Caki2 (cell line): ENCODE results near the gene DTD1. TPM values are rescaled to one million over a fixed set of nuclear protein-coding genes. Genes with fewer than 3 reads are reported as not detected.
"Not testable (repeated sequence)": the region's sequence is repeated elsewhere in the genome, so short reads cannot be mapped to it uniquely, and the experiment has no call there.

ENCODE experiments used
- DNase-seq: peaks from one replicate; pipeline ENCODE4 v3.0.0-alpha.2; 2015; ENCODE audit warnings: low read depth
- in situ Hi-C: cut with HindIII; loops from 2 replicates; pipeline ENCODE4 v1.10.0; 2016; ENCODE audit warnings: low sequenced_read_pairs, low pct_unique_long_range_greater_than_20kb, mixed read lengths
- total RNA-seq: library from RNA; depleted of rRNA; stranded (reverse); fragments of >200 nt; shearing (Covaris generic); gene quantifications from 2 replicates; pipeline ENCODE4 v1.2.3, GENCODE V29; 2014; ENCODE audit warnings: low replicate concordance

The DTD1 gene
- total RNA-seq, 1 experiment from 2014 or later: 208 TPM

DNA sequence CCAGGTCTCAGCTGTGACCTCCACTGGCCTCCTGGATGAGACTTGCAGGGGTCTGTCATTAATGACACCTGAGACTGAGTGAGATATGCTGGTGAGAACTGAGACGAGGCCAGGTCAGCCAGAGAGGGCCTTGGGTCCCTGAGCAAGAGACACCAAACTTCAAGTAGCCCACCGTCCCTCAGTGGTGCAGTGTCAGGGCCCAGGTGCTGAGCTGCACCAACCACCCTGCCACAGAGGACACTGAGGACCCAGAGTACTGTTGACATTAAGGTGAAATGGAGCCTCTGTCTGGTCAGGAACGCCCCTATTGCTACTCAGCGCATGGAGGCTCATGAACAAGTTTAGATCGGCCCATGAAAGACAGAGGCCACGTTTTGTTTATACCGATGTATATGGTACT, 161.7 kb downstream of the DTD1 start:
- in situ Hi-C loops: no loop called here
- DNase-seq: no peak

DNA sequence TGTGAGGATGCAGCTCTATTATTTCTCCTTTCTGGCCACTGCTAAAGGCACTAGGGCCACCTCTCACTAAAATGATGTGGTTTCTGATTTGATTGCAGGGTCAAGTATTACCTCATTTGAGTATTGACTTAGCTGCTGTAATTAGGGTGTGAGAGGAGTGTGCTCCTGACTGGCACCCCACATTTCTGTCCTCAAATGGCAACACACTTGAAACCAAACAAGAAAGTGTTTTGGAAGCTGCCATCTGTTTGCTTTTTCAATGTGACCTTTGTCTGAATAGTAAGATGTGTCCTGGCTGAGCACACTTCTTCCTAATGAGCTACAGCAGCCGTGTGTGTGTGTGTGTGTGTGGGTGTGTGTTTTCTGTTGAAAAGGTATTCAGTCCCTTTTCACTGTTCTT, 162.9 kb downstream of the DTD1 start:
- DNase-seq: no peak
- in situ Hi-C loops: no loop called here

DNA sequence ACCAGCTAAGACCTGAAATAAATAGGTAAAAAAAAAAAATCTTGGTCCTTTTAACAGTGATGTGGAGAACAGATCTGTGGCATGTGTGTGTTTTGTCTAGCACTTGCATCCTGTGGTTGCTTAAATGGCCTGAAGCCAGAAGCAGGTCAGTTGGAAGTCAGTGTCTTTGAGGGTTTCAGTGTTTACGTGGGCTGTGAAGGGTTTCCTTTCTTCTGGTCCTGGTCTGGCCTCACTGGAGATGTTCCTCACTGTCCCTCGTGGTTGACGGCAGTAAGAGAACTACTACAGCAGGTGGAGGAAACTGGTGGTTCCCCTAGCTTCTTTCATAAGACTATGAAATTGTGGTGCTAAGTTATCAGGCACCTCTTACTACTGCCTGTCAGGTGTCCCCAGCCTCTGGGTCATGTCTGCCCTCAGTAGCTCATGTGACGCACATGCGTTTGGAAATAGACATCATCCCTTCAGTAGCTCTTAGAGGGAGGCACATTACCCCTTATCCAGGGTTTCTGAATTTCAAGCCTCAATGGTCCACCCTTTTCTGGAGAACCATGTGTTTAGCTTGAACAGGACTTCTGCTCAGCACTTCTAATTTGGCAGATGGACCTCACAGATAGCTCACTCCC, 166.3 kb downstream of the DTD1 start:
- in situ Hi-C loops: no loop called here
- DNase-seq: no peak

DNA sequence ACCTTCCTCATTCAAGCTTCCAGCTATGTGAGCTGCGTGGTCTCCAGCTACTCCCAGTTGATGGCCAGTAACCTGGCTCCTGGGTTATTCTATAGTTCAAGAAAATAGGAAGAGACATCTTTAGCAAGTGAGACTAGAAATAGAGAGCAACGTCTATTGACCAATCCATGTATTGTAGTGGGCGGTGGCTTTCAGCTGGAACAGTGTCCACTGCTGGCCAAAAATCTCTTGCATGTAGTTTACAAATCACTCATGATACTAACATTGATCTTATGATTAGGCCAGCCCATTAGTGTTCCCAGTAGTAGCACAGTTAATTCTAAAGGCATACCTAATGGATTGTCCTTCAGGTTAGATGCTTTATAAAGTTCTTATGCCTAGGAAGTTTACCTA, 166.8 kb downstream of the DTD1 start:
- in situ Hi-C loops: no loop called here

DNA sequence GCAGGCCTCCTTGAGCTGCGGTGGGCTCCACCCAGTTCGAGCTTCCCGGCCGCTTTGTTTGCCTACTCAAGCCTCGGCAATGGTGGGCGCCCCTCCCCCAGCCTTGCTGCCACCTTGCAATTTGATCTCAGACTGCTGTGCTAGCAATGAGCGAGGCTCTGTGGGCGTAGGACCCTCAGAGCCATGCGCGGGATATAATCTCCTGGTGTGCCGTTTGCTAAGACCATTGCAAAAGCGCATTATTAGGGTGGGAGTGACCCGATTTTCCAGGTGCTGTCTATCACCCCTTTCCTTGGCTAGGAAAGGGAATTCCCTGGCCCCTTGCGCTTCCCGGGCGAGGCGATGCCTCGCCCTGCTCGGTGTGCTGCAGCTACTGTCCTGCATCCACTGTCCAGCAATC, 173.0 kb downstream of the DTD1 start:
- in situ Hi-C loops, DNase-seq: not testable (repeated sequence)

More for the DNA sequence above, 166.8 kb downstream of the DTD1 start:
- DNase-seq: no peak

DNA sequence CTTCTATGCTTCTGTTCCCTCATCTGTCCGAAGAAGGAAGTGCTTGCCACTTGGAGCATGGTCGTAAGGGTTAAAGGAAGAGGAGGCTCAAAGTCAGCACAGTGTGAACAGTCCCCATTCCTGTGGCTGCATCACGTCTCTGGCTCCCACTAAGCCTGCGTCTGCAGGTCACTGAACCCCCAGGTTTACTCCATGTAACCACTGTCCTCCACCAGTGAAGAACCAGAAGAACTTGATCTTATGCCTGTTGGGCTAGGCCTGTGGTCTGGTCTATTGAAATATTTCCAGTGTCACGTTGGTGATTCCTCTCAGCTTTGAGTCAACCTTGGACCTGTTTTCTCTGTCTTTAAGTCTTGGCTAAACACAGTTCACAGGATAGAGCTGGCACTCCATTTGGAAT, 179.8 kb downstream of the DTD1 start:
- in situ Hi-C loops: no loop called here
- DNase-seq: no peak

DNA sequence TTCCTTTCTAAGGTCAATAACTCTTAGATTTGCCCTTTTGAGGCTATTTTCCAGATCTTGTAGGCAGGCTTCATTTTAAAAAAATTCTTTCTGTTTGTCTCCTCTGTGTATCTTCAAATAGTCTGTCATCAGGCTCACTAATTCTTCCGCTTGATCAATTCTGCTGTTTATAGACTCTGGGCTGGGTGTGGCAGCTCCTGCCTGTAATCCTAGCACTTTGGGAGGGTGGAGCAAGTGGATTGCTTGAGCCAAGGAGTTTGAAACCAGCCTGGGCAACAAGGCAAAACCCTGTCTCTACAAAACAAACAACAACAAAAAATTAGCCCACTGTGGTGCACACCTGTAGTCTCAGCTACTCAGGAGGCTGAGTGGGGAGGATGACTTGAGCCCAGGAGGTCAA, 185.7 kb downstream of the DTD1 start:
- no peak for DNase-seq
- in situ Hi-C loops: no loop called here

DNA sequence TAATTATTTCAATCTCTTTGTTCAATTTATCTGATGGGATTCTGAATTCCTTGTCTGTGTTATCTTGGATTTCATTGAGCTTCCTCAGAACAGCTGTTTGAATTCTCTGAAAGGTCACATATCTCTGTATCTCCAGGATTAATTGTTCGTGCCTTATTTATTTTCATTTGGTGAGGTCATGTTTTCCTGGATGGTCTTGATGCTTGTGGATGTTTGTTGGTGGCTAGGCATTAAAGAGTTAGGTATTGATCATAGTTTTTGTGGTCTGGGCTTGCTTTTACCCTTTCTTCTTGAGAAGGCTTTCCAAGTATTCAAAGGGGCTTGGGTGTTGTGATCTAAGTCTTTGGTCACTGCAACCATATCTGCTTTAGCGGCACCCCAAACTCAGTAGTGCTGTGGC, 186.4 kb downstream of the DTD1 start:
- DNase-seq: no peak
- in situ Hi-C loops: no loop called here

DNA sequence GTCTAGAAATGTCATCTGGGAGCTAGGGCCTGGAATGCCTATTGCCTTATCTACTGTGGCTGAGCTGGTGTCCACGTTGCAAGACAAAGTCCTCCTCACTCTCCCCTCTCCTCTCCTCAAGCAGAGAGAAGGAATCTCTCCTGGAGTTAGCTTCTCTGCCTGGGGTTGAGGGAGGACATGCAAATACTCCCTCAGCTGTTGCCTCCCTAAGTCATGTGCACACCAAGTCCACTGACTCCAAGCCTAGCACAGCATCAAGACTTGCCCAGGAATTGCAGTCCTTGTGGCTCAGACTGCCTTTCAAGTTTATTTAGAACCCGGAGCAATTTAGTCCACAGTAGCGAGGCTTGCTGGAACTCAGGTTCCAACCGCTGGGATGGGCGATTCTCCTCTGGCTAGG, 187.8 kb downstream of the DTD1 start:
- in situ Hi-C loops: no loop called here
- DNase-seq: no peak

DNA sequence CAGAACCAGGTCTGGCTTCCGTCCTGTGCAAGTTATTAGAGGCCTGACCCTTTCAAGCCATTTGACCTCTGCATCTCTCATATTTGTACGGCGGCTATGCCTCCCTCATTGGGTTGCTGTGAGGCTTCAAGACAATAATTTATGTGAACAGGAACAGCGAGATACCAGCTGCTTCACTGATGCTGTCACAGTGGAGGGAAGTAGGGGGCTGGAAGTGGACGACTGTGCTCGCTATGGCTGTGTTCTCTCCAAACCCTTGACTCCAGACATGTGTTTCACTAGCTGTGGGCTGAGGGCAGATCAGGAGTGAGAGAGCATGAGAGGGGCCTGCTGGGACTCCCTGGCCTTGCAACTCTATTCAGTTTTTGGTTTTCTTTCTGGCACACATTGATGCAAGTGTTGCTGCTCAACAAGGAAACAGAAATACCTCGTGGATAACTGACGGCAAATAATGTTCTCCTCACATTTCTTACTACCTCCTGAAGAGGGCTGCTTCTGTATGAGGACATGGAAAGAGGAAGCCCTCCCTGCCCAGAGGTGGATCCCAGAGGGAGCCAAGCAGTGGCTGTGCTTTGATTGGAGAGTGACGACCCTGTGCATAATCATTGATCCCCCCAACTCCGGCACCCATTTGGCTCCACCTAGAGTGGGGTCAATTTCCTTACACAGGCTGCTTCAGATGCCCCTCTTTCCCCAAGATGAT, 191.0 kb downstream of the DTD1 start:
- in situ Hi-C loops: no loop called here
- no peak for DNase-seq

DNA sequence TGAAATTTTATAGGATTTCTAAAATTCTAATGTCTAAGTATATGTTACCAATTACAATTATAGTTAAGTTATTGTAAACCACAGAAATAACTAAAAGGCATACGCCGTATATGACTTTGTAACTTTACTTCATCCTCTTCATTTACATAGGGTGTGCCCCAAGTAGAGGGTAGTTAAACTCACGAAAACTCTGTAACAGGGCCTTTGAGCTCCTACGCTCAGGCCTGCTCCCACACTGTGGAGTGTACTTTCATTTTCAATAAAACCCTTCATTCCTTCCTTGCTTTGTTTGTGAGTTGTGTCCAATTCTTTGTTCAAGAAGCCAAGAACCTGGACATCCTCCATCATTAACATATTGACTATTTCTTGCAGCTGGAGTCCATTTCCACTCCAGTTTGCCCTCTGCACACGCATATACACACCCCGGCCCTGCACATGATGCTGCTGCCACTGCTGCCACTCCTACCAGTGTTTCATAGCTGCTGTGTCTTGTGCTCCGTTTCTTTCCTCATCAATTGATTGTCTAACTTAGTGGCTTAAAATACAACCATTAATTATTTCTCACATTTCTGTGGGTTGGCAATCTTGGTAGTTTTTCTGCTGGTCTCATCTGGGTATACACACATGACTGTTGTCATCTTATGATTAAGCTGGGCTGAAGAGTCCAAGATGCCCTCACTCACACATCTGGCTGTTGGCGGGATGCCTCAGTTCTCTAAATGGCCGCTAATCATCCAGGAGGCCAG, 192.7 kb downstream of the DTD1 start:
- DNase-seq: no peak
- in situ Hi-C loops: no loop called here

DNA sequence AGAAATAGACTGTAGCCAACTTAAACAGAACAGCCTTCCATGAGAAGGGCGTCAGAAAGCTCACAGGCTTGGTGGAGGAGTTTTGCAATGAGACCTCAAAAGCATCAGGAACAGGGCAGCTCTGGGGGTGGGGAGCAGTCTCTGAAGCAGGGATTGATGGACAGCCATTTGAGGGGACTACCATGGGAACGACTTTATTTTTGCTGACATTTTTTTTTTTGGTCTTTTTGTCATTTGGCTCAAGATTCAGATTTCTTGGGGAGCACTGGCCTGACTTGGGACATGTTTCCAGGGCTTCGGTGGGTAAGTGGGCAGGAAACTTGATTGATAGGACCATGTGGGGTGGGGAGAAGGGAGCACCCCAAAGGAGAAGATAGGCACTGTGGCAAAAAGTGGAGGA, 193.7 kb downstream of the DTD1 start:
- DNase-seq: no peak
- in situ Hi-C loops: no loop called here

DNA sequence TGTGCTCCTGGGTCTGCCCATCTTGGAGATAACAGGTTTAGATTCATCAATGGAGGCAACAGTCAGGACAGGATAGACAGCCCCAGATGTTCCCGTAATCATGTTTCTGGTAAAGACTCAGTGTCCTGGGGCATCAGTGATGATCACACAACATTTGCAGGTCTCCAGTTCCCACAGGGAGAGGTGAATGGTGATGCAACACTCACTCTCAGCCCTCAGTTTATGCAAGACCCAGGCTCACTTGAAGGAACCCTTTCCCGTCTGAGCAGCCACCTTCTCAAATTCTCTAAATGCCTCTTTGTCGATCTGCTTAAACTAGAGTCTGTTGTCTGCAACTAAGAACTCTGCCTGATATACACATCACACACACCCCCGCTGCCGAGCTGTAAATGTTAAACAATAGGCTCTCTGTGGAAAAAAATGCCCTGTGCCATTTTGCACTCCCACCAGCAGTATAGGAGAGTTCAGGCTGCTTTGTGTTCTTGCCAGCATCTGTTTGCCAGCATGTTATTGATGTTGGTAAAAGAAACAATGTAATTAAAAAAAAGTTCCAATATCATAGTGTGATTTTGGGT, 195.6 kb downstream of the DTD1 start:
- in situ Hi-C loops: no loop called here
- DNase-seq: no peak

DNA sequence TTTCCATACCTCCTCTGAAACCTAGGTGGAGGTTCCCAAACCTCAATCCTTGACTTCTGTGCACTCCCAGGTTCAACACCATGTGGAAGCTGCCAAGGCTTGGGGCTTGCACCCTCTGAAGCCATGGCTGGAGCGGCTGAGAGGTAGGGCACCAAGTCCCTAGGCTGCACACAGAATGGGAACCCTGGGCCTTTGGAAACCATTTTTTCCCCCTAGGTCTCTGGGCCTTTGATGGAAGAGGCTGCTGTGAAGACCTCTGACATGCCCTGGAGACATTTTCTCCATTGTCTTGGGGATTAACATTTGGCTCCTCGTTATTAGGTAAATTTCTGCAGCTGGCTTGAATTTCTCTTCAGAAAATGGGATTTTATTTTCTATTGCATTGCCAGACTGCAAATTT, 199.2 kb downstream of the DTD1 start:
- DNase-seq, in situ Hi-C loops: not testable (repeated sequence)

DNA sequence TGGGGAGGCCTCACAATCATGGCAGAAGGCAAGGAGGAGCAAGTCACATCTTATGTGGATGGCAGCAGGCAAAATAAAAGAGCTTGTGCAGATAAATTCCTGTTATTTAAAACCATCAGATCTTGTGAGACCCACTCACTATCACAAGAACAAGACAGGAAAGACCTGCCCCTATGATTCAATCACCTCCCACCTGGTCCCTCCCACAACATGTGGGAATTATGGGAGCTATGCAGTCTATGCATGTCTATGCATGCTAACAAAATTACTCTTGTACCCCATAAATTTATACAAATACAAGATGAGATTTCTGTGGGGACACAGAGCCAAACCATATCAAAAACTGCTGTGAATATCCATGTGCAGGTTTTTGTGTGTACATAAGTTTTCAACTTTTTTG, 200.2 kb downstream of the DTD1 start:
- in situ Hi-C loops: no loop called here
- no peak for DNase-seq

DNA sequence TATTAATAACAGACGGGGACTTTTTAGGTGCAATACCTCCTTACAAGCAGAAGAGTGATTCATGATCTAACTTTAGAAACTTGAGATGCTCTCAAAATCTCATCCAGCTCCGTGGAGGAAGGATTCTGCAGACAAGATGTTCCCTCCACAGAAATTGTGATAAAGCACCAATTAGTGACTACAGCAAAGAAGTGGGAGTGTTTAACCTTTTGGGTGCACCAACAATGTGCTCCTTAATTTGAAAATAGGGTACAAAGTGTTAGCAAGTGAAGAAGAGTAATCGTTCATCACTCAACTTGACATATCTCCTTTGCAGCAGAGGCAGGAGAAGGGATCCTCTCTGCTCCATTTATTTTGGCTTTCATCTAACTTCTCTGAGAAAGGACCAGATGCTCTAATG, 202.9 kb downstream of the DTD1 start:
- in situ Hi-C loops: no loop called here
- DNase-seq: no peak

DNA sequence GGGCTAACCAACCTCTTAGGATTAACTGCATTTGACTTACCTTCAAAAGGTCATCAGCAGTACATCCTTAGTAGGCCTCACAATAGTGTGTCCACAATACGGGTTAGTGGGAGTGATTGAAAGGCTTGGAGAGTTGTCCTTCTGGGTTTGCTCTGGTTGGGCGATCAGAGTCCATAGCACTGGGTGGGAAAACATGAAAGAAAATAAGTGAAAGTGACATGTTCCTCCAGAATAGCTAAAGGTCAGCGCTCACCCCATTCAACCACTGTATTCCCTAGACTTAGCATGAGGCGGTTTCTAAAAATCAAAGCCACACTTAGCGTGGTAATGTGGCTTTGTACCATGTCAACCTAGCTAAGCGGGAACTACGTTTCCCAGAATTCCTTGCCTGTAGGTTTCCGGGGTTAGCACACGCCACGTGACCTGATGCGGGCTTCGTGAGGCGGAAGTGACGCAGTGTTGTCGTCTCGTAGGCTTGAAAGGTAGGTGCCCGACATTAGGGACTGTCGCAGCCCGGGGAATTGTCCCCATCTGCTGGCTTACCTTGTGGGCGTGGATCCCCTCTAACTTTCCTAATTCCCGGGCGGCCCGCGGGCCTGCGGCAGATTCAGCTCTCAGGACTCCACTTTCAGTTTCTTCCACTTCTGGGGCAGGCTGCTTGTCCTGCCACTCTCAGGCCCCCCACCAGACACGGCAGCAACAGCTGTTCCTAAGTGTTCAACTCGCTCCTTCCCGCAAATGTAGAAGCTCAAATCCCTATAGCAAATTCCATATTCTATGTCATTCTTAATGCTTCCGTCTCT, 206.0 kb downstream of the DTD1 start:
- peak; percentile 84 for DNase-seq
- in situ Hi-C loops: no loop called here

DNA sequence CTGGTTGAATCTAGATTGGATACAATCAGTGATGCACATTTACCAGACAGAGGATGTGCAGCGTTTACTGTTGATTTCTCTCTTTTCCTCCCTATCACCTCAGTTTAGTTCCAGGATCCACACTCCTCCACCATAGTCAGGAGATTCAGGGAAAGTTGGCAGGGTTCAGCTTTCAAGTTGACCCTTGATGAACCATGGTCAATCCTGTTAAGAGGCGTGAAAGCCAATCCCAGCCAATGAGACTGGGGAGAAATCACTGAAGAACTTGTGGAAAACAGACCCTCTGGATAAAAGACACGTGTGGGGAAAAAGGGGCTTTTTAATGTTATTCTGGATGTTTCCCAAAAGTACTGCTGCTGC, 206.6 kb downstream of the DTD1 start:
- in situ Hi-C loops: no loop called here
- DNase-seq: no peak

DNA sequence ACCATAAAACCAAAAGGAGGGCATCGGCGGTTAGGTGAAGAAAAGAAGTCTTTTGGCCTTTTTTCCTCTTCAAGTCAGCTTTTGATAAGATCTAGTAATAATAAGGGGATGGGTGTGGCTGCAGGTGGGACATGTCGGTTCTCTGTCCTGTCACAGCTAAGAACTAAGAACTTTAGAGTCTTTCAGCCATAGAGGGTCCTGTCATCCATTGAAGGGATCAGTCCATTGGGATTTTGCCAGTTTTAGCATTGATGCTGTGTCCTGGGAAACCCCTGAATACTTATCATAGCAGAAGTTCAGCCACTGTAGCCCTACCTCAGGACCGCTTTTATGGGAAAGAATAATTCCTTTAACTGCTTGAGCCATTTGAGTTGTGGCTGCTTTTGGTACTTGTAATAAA, 207.5 kb downstream of the DTD1 start:
- in situ Hi-C loops: no loop called here

More for the DNA sequence above, 207.5 kb downstream of the DTD1 start:
- no peak for DNase-seq
